Measurements from ENCODE around the gene MGA.

GRCh38 chr15:41727143-41727542, 66.9 kb downstream of the MGA start:
- TF ChIP-seq POLR2A (IDR thresholded peaks at IDR 0.05) (no peak), CTCF (IDR thresholded peaks at IDR 0.05) (no peak), POLR2AphosphoS5 (IDR thresholded peaks at IDR 0.05) (no peak)
